ENCODE results near the gene CCDC174.

GRCh38 chr3:14680716-14681115 lies 29.2 kb downstream of the CCDC174 start:
- TF ChIP-seq EZH2 (IDR thresholded peaks at IDR 0.05; ENCODE audit: borderline replicate concordance, low read length), result no peak
- TF ChIP-seq CTCF (conservative IDR thresholded peaks at IDR 0.05 in 1 of 2, IDR thresholded peaks at IDR 0.05 in 1 of 2; ENCODE audit: extremely low read depth in 1 of 2, insufficient read depth in 1 of 2, low read depth in 1 of 2, low read length in 2 of 2), result no peak

Data from mammary epithelial cell (primary cell).